Astrocyte of the hippocampus (primary cell): ENCODE results near the gene IGF2R.
A peak's percentile ranks its signal among the peaks of the same experiment; 100 is the strongest.

Experiments
- DNase-seq: peaks from one replicate; pipeline ENCODE4 v3.0.0; 2011; ENCODE audit warnings: low read depth, low spot score

The IGF2R gene

GRCh38 chr6:159977255-159977903 is 8.5 kb downstream of the IGF2R start:
- DNase-seq = peak; percentile 80

- DNase-seq = no peak
Observed at GRCh38 chr6:159977904-159978268, 9.0 kb downstream of the IGF2R start.

- DNase-seq = no peak
Observed at GRCh38 chr6:159978291-159979135, 9.6 kb downstream of the IGF2R start.

- DNase-seq = peak; percentile 85
Observed at GRCh38 chr6:159979136-159979874, 10.4 kb downstream of the IGF2R start.

GRCh38 chr6:159980474-159980873 is 11.6 kb downstream of the IGF2R start:
- DNase-seq = no peak

- no peak for DNase-seq
Observed at GRCh38 chr6:159981071-159981402, 12.2 kb downstream of the IGF2R start.

GRCh38 chr6:159981403-159982245 is 12.7 kb downstream of the IGF2R start:
- peak; percentile 89 for DNase-seq

GRCh38 chr6:159982731-159983506 is 14.0 kb downstream of the IGF2R start:
- DNase-seq = no peak

GRCh38 chr6:159983641-159984080 is 14.8 kb downstream of the IGF2R start:
- DNase-seq = no peak

- peak; percentile 74 for DNase-seq
Observed at GRCh38 chr6:159984268-159984786, 15.4 kb downstream of the IGF2R start.

GRCh38 chr6:159985296-159985945 is 16.5 kb downstream of the IGF2R start:
- DNase-seq = no peak

GRCh38 chr6:159988983-159989454 is 20.1 kb downstream of the IGF2R start:
- peak; percentile 57 for DNase-seq

GRCh38 chr6:159989492-159990480 is 20.9 kb downstream of the IGF2R start:
- DNase-seq = no peak

- no peak for DNase-seq
Observed at GRCh38 chr6:159992366-159992765, 23.5 kb downstream of the IGF2R start.

GRCh38 chr6:159995405-159995804 is 26.5 kb downstream of the IGF2R start:
- DNase-seq = no peak

GRCh38 chr6:159996087-159996622 is 27.3 kb downstream of the IGF2R start:
- DNase-seq = no peak

GRCh38 chr6:159996626-159997497 is 28.0 kb downstream of the IGF2R start:
- DNase-seq = no peak
